ENCODE measurements around the gene MARCHF5.

MARCHF5 gene, protein sequence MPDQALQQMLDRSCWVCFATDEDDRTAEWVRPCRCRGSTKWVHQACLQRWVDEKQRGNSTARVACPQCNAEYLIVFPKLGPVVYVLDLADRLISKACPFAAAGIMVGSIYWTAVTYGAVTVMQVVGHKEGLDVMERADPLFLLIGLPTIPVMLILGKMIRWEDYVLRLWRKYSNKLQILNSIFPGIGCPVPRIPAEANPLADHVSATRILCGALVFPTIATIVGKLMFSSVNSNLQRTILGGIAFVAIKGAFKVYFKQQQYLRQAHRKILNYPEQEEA

DNA sequence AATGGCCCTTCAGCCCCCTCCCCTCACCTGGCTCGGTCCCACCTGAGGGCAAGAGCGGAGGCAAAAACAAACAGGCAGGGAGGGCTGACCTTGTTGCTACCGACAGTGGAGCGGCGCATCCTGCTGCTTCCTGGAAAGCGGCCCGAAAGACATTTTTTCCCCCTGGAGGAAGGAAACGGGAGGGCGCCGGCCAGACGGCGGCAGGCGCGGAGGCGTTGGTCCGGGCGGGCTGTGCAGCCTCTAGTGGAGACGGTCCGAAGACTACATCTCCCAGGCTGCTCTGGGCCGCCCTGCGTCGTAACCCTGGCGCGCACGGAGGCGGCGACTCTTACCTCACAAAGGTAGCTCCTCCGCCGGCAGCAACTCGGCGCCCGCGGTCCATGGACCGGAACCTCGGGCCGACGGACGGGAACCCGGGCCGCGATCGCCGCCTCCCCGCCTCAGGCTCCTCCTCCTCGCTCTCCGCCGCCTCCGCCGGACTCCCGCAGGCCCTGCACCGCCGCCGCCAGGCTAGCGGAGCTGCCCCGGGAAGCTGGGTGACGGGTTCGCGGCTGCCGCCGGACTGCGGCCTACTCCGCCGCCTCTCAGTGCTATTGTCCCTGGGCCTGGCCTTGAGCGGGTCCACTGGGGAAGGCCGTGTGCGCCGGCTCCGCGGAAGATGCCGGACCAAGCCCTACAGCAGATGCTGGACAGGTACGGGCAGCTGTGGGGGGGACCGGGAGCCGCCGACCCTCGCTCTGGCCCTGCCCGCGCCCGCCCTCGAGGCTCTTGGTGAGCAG lies at the start of gene MARCHF5, which contains the start of gene CPEB3:
MARCHF5 (plus strand) TSS at position 331 of the 779 bp plus-strand sequence; CDS start at position 659, 328 bp downstream.
CPEB3 (minus strand) TSS at position 242 of the 779 bp plus-strand sequence. CDS start 50,728 bp downstream, outside the sequence.
- peak; percentile 97 for DNase-seq (ENCODE audit: low read depth)

DNA sequence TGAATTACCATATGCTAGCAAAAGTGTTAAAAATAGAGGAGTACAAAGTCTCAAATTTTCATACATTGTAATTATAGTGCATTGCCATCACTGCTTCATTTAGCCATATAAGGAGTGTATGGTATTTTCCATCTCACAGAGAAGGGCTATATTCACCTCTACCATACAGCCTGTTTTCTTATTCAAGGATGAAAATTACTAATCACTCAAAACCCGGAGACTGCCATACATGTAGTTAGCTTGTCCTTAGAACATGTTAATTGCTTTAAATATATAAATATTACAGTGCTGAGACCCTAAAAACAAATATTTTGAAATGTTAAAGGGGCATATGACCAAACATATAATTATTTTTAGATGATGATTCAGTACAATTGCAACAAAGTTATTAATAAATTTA lies 49.5 kb upstream of the MARCHF5 start:
- no peak for DNase-seq (ENCODE audit: low read depth)

DNA sequence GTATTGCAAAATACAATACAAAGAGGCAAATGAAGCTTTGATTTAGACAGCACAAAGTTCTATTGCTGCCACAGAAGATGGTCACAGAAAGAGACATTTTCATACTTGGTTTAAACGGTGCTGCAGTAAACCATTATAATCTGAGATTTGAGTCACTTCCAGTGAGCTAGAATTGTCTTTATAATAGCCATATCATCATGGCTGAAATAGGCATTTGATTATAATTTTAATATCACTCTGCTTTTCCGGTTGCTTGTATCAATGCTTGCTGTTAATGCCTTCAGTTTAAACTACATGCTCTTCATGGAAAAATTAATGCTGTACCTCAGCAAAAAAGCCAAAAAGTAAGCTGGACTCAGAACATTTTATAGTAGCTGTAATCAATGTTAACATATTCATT lies 48.6 kb upstream of the MARCHF5 start:
- DNase-seq (ENCODE audit: low read depth) = no peak

DNA sequence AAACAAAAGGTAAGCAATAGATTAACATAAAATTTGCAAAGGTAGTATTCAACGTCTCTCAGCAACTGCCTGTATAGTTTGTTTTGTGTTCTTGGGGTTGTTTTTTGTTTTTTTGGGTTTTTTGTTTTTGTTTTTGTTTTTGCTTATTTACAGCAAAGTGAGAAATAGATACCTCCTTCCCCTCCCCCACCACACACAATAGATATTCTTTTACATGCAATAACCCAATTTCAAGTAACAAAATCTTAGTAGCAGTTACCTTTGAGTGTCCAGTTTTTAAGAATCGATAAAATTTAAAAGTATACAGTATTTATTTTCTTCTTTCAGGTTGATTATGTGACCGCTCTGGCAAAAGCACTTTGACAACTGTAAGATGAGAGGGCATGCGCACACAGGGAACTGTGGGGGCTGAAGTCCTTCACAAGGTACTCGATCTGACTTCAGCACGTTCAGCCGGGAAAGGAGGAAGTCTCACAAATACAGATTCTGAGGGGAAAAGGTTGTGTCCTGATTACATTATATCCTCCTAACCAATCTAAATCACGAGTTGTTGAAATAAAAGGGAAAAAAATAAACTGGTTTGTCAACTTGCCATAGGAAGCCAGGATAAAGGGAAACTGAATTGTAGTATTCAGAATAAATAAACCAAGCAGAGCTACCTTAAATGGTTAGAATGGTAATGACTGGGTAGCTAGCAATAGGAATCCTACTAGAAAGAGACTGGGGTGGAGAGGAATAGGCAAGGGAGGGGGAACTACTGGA lies 47.9 kb upstream of the MARCHF5 start:
- DNase-seq (ENCODE audit: low read depth) = peak; percentile 34

DNA sequence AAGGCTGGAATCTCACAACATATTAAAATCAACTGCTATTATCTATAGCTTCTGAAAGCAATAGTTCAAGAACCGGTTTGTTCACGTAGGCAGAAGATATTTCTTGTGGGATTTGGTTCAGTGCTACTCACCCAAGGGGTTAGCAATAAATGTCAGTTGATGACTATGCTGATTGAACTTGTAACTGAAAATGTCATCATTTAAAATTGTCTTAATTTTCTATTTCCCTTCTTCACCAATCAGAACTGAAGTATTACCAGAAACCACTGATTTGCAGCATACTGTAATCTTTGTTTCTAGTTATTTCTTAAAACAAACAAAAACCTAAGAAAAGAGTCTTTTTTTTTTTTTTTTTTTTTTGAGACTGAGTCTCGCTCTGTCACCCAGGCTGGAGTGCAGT lies 46.2 kb upstream of the MARCHF5 start:
- DNase-seq (ENCODE audit: low read depth) = no peak

DNA sequence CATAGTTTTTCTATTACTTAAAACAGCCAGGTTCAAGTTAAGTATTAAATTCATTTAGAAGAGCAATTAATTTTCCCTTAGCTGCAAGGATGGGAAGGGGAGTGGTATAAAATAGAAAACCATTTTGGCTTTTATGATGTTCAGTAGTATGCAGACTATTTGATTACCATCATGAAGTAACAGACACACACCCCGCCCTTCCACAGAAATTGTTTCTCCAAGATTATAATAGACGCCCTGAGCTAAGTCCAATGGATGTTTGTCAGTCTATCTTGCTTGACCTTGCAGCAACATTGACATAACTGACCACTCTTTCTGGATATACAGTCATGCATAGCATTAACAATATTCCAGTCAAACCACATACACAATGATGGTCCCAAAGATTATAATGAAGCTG lies 42.4 kb upstream of the MARCHF5 start:
- DNase-seq (ENCODE audit: low read depth) = no peak

DNA sequence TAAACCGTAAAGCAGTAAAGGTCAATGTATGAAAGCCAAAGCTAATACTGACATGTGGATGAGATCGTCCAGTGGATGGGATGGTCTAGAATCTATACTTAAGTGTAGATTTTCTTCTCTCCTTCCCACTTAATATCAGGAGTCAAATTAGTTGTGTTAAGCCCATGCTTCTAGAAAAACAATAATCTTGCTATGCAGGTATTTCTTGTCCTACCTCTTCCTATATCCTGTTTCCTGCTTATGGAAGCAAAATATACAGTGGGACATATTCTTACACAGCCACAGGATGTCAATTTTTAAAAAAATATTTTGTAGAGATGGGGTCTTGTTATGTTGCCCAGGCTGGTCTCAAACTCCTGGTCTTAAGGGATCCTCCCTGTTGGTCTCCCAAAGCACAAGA lies 27.6 kb upstream of the MARCHF5 start:
- no peak for DNase-seq (ENCODE audit: low read depth)

DNA sequence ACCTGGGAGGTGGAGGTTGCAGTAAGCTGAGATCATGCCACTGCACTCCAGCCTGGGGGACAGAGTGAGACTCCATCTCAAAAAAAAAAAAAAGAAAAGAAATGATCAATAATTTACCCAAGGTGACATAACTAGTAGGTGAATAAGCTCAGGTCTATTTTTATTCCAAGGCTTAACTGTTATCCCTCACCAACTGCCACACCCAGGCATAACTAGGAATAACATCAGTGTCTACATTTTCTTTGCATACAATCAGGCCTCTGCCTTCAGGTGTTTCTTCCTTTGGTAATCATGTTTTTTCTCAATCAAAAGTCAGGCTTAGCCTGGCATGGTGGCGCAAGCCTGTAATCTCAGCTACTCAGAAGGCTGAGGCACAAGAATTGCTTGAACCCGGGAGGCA lies 26.7 kb upstream of the MARCHF5 start:
- DNase-seq (ENCODE audit: low read depth) = no peak

DNA sequence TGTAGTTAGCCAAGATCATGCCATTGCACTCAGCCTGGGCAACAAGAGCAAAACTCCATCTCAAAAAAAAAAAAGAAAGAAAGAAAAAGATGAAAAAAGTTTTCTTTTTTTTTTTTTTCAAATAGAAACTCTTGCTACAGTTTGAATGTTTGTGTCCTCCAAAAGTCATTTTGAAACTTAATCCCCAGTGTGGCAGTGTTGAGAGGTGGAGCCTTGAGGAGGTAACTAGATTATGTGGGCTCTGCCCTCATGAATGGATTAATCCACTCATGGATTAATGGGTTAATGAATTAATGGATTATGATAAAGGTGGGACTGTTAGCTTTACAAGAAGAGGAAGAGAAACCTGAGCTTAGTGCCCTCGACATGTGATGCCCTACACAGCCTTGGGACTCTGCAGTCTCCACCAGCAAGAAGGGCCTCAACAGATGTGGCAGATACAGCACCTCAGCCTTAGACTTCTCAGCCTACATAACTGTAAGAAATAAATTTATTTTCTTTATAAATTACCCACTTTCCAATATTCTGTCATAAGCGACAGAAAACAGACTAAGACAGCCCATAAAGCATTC lies 25.2 kb upstream of the MARCHF5 start:
- no peak for DNase-seq (ENCODE audit: low read depth)

DNA sequence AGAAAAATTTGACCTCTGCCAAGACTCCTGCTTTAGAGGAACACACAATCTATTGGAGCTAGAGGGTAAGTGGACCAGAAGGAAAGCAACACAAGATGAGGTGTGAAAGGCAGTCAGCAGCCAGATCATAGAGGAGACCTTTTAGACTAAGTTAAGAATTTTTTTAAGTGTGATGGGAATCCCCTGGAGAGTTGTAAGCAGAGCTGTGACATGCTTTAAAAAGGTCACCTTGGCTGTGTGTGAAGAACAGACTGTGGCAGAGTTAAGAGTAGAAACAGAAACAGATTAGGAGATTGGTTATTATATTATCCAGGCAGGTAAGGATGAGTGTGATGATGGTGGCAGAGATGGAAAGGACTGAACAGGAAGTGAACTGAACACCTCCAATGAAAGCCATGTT lies 23.6 kb upstream of the MARCHF5 start:
- no peak for DNase-seq (ENCODE audit: low read depth)

DNA sequence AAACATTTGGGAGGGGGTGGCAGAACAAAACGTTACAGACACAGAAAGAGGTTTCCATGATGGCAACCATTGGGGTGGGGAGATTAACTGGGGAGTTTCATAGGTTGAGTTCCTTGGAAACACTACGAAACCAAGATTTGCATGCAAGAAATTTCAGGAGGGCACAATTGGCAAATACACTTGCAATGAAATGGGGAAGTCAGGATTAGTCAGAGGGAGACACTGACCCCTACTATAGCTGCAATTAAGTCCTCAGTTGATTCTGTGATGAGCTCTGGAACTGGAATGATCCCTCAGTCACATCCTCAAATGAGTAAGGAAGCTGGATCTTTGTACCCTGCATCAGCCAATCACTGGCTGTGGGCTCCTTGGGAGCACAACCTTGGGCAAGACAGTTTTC lies 22.2 kb upstream of the MARCHF5 start:
- DNase-seq (ENCODE audit: low read depth) = peak; percentile 11

DNA sequence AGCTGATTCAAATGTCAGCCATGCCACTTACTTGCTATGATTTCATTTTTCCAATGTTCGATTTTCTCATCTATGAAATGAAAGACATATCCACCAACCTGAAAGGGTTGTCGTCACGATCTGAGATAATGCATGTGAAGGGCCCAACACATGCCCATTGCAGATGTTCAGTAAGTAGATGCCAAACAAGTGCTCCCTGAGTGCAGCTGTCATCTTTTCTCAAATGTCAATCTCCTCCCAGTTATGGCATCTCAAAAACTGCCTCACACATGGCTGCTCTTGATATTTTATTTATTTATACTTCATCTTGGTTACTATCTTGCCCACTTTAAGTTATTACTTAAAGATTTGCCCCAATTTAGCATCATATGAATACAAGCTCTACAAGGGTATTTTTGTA lies 16.9 kb upstream of the MARCHF5 start:
- DNase-seq (ENCODE audit: low read depth) = no peak

DNA sequence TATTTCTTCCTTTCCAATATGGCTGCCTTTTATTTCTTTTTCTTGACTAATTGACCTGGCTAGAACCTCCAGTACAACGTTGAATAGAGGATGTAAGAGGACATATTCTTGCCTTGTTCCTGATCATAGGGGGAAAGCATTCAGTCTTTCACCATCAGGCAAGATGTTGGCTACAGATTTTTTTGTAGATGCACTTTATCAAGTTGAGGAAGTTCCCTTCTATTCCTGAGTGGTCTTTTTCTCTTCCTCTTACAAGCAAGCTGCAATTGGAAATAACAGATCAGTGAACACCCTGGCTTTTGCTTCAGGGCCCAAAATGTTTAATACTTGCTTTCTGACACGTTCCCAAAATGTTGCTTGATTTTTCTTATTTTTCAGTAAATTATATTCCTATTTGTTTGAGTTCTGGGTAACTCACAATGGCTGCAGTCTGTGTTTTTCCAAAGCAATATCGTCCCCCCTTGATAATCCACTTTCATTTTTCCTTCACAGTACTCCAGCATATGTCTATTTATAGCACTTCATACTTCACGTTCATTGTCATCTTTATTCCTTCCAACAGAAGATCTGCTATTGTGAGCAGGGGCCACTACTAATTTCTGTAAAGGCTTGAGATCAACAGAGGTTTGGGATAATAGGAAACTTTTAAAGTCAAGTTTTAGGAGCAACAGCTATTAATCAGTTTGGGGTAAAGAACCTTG lies 11.8 kb upstream of the MARCHF5 start:
- no peak for DNase-seq (ENCODE audit: low read depth)

DNA sequence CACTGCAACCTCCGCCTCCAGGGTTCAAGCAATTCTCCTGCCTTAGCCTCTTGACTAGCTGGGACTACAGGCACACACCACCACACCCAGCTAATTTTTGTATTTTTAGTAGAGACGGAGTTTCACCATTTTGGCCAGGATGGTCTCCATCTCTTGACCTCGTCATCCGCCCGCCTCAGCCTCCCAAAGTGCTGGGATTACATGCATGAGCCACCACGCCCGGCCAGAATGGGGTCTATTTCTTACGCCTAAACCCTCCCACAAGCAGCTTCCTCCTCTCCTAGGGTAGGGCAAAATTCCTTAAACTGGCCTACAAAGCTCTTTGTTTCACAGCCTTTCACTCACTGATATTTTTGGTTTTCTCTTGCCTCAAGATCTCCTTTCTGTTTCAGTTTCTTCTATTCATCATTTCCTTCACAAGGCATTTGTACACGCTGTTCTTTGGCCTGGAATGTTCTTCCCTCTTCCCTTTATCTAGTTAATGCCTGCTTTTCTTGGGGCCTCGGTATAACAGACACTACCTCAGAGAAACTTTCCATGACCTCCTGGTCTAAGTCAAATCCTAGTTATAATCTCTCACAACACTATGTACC lies 6.8 kb upstream of the MARCHF5 start:
- no peak for DNase-seq (ENCODE audit: low read depth)

DNA sequence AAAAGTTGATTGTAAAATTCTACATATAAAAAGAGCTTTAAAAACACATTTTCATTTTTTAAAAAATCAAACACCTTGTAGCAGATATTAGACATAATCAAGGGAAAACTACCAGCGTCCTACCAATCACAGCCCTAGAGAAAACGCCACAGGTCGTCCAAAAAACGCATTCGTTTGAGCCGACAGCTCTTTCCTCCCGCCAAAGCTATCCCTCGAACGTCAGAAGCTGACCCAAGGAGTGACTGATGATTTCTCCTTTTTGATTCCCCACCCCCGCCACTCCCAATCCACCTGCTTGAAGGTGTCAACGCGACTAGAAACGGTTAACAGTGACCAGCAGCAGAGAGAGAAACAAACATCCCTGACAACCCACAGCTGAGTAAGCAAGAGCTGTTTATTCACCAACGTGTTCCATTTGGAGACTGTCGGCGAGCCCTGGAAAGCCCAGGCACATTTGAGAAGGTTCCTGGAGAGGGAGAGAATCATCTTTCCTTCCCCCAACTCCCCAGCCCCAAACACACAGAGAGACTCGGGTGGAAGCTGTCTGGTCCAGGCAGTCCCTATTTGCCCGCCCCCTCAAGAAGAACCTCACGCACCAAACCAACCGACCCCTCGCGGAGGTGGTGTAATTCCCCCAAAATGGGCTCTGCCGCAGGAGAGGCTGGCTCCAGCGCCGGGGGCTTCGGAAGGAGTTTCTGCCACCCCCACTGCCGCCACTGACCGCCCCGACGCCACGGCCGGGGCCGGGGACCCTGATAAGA lies 711 bp upstream of the MARCHF5 start:
- DNase-seq (ENCODE audit: low read depth) = peak; percentile 55

DNA sequence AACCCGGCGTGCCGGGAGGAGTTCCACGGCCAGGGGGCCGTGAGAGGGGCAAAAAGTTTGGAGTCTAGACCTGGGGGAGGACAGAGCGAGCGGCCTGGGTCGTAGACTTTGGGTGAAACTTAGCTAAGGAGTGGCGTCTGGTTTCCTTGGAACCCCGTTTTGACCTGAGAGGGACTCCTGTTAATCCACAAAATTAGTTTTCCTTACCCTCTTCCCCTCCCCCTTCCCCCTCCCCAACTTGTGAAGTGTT lies 574 bp downstream of the MARCHF5 start:
- no peak for DNase-seq (ENCODE audit: low read depth)

DNA sequence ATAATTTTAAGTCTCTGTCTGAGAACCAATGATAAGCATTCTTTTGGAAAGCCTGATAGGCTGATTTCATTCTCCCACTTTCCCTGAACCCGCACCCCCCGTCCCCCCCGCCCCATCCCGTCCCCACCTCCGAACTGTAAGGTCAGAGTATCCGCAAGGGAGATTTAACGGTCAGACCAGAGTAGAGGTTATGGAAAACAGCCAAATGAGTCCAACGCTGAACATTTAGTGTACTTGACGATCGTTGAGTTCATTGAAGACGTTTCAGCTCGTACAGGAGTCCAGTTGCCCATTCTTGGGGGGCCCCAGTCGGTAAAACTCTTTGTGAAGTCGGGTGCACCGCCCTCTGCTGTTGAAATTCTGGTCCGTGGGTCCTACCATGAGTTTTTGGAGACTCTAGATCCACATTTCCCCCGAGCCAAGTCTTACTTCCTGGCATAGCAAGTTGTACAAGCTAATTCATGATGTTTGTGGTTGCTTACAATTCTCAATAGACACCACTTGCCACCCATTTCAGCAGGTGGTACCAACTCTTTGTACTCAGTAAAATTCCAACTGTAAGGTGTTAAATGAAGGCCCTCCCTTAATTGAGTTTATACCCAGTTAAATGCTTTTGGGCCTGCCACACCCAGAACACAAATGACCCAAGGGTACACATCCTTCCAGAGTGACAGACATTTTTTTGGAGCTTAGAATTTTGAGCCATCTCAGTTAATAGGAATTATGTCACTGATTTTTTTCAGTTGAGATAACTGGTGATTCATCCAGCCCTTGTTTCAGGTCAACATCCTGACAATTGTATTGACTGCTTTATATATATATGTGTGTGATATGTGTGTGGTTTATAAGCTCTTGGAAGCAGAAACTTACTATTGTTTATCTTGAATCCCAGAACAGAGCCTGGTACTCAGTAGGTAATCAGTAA lies 1.2 kb downstream of the MARCHF5 start:
- DNase-seq (ENCODE audit: low read depth) = peak; percentile 64

DNA sequence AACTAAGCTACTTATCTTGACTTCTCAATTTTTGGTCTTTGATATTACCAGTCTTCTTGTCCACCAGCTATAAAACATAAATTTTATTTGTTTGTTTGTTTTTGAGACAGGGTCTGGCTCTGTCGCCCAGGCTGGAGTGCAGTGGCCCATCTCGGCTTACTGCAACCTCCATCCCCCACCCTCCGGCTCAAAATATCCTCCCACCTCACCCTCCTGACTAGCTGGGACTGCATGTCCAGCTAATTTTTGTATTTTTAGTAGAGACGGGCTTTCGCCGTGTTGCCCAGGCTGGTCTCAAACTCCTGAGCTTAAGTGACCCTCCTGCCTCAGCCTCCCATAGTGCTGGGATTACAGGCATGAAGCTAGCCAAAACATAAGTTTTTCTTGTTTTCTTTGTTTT lies 7.5 kb downstream of the MARCHF5 start:
- DNase-seq (ENCODE audit: low read depth) = no peak

DNA sequence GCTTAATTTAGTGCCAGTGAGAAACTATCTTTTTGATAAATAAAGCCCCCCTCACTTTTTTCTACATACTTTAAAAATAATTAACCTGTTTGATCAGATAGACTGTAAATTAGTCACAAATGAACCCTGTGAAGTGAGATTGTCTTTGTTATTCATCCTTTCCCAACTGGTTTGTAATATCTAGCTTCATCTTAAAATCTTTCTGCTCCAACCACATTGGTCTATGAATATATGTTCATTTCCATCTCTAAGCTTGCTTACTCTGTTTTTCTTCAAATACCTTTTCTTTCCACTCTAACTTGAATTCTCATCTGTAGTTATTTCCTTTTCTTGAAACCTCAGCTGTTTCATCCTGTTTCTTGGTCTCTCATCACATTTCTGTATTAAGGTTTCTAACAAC lies 12.1 kb downstream of the MARCHF5 start:
- no peak for DNase-seq (ENCODE audit: low read depth)

DNA sequence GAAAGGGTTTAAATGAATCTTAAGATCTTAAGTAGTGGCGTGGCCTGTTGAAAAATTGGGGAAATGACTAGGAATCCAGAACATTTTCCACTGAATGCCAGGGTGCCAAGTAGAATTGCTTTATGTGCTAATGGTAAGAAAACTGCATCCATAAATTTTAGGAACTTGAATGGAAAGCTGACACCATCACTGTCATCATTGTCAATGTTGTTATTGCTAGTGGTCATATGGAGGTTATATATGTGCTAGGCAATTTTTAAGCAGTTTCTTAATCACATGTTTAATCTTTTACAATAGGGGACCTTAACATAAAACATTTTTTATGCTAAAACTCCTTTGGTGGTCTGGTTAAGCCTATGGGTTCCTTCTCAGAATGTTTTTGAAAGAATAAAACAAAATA lies 13.1 kb downstream of the MARCHF5 start:
- DNase-seq (ENCODE audit: low read depth) = no peak
